HG03280 (cell line): Measurements from ENCODE around the gene ID2.

Source experiments
- ATAC-seq: cut with Tn5 transposase; IDR thresholded peaks from one replicate; pipeline ENCODE4 v1.9.1; 2021; ENCODE audit warnings: mild to moderate bottlenecking, moderate library complexity; ENCODE audit not compliant: unreplicated experiment

The ID2 gene

GRCh38 chr2:8647462-8647857 lies 34.4 kb upstream of the ID2 start:
- ATAC-seq = no peak

DNA sequence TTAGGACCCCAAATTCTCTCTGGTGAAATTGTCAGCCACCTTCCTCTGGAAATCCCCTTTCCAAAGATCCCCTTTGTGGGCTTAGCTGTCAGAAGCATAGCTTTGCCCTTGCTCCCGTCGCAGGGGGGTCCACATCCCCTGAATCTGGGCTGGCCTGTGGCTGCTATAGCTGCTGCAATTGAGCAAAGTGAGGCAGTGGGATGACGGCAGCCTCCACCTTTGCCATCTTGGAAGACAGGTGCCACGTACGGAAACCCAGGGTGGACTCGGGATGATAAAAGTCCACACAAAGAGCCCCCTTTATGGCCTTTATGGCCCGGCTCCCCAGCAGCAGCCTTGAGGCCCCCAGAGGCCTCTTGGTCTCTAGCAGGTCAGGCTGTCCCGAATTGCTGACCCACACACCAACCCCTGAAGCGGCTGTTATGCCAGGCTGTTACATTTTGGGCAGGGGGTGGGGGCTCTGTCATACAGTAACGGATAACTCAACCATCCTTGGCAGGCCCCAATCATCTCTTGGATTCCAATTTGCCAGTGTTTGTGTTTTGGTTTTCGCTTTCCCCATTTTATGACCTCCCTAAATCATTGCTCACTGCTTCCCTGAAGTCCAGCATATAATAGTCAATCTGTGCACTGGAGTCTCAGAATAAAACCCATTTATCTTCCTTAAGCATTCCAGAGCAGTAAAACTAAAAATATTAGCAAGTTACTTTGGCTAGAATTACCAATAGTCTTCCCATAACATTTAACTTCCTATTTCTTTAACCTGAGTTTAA lies 33.2 kb upstream of the ID2 start:
- ATAC-seq = no peak

GRCh38 chr2:8649718-8650117 lies 32.1 kb upstream of the ID2 start:
- ATAC-seq = no peak

DNA sequence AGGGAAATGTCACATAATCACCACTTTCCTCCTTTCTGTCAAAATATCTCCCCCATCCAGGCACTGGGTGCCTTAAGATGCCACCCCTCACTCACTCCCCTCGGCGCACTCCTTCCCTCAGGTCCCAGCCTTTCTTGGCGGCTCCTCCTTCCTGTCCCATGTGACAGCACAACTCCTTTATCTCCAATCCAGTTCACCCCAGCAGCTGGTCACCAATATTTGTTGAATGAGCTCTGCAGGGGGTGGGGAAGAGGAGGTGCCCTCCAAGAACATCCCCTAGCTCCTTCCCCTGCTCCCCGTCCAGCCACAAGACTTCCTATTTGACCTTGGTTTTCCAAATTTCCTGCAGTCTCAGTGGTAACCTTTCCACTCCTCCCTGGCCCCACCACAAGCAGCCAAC lies 31.6 kb upstream of the ID2 start:
- no peak for ATAC-seq

- no peak for ATAC-seq
Measured at GRCh38 chr2:8652774-8653426, 29.0 kb upstream of the ID2 start.

- no peak for ATAC-seq
Measured at GRCh38 chr2:8653485-8653884, 28.4 kb upstream of the ID2 start.

- no peak for ATAC-seq
Measured at GRCh38 chr2:8654041-8654440, 27.8 kb upstream of the ID2 start.

GRCh38 chr2:8654483-8654882 lies 27.4 kb upstream of the ID2 start:
- no peak for ATAC-seq

DNA sequence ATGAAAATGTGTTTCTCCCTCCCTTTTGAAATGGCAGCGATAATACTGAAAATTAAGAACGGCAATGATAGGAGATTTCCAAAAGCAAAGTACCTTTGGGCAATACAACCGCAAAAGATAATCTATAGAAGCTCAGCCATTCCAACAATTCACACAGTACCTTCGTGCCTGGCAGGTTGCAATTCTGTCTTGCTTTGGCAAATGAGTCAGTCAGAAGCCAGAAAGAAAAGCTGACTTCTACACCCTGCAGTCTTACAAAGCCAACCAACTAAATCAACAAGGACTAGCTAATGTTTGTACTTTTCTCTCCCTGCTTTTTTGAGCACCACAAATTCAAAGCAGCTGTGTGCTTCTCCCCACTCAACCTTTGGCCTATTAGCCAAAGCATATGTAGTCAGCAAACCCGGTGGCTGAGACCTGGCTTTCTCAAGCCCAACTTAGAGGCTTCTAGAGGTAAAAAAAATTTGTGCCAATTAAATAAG lies 25.7 kb upstream of the ID2 start:
- ATAC-seq = no peak

DNA sequence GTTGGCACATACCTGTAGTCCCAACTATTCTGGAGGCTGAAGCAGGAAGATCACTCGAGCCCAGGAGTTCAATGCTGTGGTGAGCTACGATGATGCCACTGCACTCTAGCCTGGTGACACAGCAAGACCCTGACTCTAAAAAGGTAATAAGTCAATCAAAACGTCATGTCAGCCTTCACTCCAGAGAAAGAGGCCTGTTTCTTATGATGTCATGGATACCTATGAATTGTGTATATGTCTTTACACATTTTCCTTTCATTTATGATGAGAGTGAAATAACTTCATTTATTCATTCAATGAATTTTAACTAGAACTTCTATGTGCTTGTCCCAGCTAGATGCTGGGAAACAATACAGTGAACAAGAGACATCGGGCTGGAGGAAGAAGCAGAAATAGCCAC lies 25.0 kb upstream of the ID2 start:
- no peak for ATAC-seq

DNA sequence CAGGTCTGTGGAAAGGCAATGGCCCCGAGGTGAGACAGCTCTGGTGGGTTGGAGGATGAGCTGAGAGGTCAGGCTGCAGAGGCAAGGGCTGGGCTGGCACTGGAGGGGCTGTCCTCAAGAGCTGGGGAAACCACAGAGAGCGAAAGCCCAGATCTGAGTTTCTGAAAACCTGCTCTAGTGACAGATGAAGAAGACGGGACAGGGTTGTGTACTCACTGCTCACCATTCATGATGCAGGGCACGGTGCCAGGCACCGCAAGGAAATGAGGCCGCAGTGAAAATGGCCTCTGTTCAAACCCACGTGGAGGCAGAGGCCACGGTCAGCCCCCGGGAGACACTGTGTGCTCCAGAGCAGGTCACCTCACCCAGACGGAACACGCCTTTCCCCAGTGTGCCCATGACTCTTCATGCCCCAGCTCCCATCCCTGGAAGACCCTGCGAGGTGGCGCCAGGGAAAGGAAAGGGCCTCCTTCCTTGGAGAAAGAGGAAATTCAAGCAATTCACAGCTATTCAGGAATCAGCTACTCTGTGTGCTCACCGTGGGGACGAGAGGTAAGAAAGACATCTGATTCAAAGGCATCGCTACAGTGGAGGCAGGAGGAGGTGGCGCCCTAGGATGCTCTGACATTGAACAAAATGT lies 24.3 kb upstream of the ID2 start:
- ATAC-seq = no peak

- no peak for ATAC-seq
Measured at GRCh38 chr2:8658064-8658862, 23.6 kb upstream of the ID2 start.

GRCh38 chr2:8659092-8659734 lies 22.6 kb upstream of the ID2 start:
- ATAC-seq = no peak

DNA sequence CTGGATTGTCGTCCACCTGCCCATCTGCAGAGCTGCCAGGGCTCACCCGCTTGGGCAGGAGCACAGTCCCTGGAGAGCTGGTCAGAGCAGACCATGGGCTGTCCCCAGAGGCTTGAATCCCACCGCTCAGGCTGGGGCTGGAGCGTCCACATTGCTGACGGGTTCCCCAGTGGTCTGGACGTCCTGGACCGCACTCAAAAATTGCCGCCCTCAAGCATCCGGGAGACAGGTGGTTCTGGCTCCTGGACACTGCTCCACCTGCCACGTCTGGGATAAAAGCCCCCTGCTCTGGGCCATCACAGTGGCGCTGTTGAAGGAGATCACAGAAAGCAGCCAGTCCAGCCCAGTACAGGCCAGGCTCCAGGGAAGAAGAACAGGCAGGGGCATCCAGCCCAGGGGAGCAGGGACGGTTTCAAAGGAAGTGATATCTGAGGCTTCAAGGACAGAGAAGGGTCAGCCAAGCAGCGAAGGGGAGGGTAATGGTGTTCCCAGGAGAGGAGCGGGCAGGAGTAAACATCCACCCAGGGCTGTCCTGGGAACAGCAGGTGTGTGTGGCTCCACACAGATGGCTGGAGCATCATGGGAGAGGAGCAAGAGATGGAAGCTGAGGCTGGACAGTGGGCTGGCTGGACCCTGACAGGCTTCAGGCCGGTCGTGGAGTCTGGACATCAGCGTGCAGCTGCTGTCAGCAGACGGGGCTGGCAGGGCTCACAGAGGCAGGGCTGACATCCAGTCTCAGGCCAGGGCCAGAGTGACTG lies 21.9 kb upstream of the ID2 start:
- no peak for ATAC-seq

DNA sequence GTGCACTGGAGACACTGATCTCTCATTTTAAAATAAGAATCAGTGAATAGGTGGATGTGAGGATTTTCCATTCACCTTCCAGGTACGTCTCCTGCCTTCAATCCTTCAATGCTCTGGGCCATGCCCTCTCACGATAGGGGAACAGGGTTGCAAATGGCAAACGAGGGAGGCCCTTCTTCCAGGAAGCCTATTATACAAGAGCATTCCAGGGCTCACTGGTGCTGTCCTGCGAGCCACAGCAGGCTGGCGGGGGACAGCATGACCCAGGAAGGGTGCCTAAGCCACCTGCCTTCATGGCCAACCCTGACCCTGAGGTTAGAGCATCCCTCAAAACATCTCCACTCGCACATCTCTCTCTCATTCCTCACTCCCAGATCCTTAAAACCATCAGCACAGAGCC lies 20.6 kb upstream of the ID2 start:
- ATAC-seq = no peak

DNA sequence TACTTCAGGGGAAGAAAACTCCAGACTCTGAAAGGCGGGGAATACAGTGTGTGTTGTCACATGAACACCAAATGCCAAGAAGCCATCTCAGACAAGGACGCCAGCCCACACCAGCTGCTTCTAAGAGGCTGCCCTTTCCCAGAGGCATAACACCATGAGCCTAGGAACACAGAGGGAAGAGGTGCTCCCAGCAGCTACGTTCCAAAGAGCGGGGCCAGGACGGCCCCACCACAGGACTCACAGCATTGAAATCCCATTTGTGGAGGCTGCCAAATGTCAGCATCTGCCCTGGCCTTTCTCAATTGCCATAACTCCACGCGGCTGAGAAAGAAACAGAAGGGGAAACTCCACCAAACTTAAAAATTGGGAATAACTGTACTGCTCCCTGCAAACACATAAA lies 20.1 kb upstream of the ID2 start:
- no peak for ATAC-seq

DNA sequence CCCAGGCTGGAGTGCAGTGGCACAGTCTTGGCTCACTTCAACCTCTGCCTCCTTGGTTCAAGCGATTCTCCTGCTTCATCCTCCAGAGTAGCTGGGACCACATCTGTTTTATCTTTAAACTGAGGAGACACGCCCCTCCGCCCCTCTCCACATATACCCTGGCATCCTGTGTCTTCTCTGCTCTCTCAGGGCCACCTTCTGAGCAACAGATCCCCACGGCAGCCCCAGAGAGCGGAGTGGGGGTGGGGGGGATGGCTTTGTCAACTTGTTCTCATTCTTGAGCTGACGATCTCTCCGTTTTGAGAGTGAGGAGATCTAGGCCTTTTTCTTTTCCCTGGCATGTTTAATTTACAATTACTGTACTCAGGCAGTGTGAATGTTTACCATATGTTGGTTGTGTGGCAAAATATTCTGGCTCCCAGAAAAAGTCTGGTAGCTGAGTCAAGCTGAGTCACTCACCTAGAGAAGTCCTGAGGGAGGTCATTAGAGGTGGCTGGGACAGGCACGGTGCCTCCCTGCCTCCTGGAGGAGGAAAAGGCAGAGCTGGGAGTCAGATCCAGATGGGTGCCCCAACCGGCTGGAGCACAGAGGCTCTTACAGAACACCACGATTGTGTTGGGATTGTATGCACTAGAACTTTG lies 19.5 kb upstream of the ID2 start:
- no peak for ATAC-seq

DNA sequence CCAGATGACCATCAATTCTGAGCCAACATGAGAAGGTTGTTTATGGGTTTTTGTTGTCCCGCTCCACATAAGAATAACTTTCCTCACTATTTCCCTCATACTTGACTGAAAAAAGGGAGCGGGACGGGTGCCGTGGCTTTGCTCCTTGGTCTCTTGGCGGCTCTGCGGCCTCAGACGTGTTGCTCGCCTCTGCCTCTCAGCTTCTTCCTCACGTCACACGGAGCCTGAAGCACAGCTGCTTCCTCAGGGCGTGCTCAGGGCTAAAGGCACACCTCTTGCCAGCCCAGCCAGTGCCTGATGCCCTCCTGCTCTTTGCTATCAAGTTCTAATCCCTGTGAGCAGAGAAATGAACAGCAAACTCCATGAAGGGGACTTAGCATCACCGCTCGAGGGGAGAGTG lies 17.9 kb upstream of the ID2 start:
- ATAC-seq = no peak

- ATAC-seq = no peak
Measured at GRCh38 chr2:8666581-8666980, 15.3 kb upstream of the ID2 start.
